ENCODE data around the gene SCYL1. TPM values are rescaled to one million over a fixed set of nuclear protein-coding genes. Genes with fewer than 3 reads are reported as not detected.

The SCYL1 gene
- 66.9 TPM for polyA plus RNA-seq (2012; ENCODE audit: insufficient read depth, insufficient read length, low read depth)

DNA sequence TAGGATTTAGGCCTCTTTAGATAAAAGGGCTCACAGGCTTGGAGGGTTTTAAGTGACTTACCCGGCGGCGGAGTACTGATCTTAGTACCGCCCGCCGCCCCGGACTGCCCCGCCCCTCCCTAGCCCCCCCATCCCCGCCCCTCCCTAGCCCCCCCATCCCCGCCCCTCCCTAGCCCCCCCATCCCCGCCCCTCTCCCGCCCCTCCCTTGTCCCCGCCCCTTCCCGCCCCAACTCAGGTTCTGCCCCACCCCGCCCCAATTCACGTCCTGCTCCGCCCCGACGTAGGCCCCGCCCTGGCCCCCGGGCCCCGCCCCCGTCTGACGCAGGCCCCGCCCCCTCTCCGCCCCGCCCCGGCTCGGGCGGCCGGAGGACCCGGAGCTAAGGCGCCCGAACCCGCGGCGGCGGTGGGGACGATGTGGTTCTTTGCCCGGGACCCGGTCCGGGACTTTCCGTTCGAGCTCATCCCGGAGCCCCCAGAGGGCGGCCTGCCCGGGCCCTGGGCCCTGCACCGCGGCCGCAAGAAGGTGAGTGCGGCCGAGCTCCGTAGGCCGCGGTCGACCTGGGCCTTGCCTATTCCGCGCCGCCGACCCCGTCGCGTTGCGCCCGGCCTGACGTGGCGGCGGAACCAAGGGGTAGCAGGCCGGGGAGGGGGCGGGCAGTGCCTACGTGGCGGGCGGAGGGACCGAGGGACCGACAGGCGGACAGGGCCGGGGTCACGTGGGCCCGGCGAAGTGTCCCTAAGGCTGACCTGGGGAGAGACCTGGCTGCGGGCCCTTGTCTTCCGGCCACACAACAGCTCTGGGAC lies at the start of gene SCYL1:
Gene SCYL1 (plus strand): TSS at position 343 of the 805 bp plus-strand sequence. CDS start 71 bp downstream, at position 414.
- peak within 1 kb of the TSS; percentile 69 for H3K4me3 ChIP-seq (ENCODE audit: low read depth, low read length)
- H3K4me1 ChIP-seq, result no peaks in the 10 kb centered on the region
- H3K9me3 ChIP-seq, result no peaks in the 10 kb centered on the region
- H3K36me3 ChIP-seq, result no peaks in the 10 kb centered on the region
- no peaks in the 10 kb centered on the region for H3K27me3 ChIP-seq
- peak; percentile 70 for DNase-seq
- TF ChIP-seq CTCF (IDR thresholded peaks at IDR 0.05; ENCODE audit: low read depth, low read length), result no peak

GRCh38 chr11:65476632-65477148 lies 48.2 kb upstream of the SCYL1 start:
- peaks cover 12% of the 10 kb centered on the region for H3K4me1 ChIP-seq
- H3K27me3 ChIP-seq, result no peaks in the 10 kb centered on the region
- no peaks in the 10 kb centered on the region for H3K9me3 ChIP-seq
- DNase-seq, result no peak
- H3K36me3 ChIP-seq, result no peaks in the 10 kb centered on the region
- peak overlapping the region; percentile 73 for H3K4me3 ChIP-seq (ENCODE audit: low read depth, low read length)
- no peak for TF ChIP-seq CTCF (IDR thresholded peaks at IDR 0.05; ENCODE audit: low read depth, low read length)

- H3K4me3 ChIP-seq (ENCODE audit: low read depth, low read length), result peak overlapping the region; percentile 73
- H3K36me3 ChIP-seq, result no peaks in the 10 kb centered on the region
- no peak for TF ChIP-seq CTCF (IDR thresholded peaks at IDR 0.05; ENCODE audit: low read depth, low read length)
- no peaks in the 10 kb centered on the region for H3K27me3 ChIP-seq
- peak; percentile 92 for DNase-seq
- H3K9me3 ChIP-seq, result no peaks in the 10 kb centered on the region
- peaks cover 9% of the 10 kb centered on the region for H3K4me1 ChIP-seq
Measured at GRCh38 chr11:65477149-65477965, 47.5 kb upstream of the SCYL1 start.

DNA sequence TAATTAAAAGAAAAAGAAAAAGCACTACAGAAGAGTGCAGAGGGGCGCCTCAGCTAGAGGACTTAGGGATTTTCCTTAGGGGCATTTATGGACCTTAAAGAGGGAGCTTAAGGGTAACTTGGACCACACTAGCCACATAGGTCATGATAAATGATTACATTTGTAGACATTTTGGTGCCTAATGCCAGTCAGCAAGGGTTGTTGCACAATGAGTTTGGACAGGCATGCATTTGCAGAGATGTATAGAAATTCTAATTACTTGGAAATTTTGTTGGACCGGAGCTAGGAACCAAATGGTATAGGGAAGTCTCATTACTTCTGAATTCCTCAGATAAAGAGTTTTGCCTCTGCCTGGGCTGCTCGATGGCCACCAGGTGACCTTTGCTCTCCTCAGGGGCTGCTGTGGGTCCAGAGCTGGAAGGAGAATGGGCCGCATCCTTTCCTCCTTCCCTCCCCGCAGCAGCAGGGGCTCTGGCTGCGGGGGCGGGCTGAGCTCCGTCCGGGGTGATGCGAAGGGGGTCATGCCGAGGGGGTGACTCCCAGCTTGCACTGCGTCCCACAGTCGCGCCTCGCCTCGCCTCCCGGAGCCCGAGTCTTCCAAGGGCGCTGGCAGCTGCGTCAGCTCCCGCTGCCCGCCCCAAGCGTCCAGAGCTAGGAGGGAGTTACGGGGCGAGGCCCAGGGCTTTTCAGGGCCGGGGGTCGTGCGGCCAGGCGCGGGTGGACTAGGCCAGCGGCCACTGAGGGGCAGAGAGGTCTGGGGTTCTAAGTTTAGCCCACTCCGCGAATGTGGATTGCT lies 46.3 kb upstream of the SCYL1 start:
- no peak for TF ChIP-seq CTCF (IDR thresholded peaks at IDR 0.05; ENCODE audit: low read depth, low read length)
- peaks cover 9% of the 10 kb centered on the region for H3K4me1 ChIP-seq
- H3K4me3 ChIP-seq (ENCODE audit: low read depth, low read length), result peak overlapping the region; percentile 29
- H3K9me3 ChIP-seq, result no peaks in the 10 kb centered on the region
- no peaks in the 10 kb centered on the region for H3K27me3 ChIP-seq
- no peak for DNase-seq
- no peaks in the 10 kb centered on the region for H3K36me3 ChIP-seq

- Histone ChIP-seq H3K4me3 (ENCODE audit: low read depth, low read length) (peak overlapping the region; percentile 29), H3K27me3 (no peaks in the 10 kb centered on the region), H3K4me1 (peaks cover 9% of the 10 kb centered on the region), H3K36me3 (no peaks in the 10 kb centered on the region), H3K9me3 (no peaks in the 10 kb centered on the region)
- TF ChIP-seq CTCF (IDR thresholded peaks at IDR 0.05; ENCODE audit: low read depth, low read length), result peak; percentile 52
- DNase-seq, result peak; percentile 60
Measured at GRCh38 chr11:65479184-65480145, 45.4 kb upstream of the SCYL1 start.

Data from BE2C (cell line).